Measurements from ENCODE around the gene GARIN5A.

GARIN5A gene

DNA sequence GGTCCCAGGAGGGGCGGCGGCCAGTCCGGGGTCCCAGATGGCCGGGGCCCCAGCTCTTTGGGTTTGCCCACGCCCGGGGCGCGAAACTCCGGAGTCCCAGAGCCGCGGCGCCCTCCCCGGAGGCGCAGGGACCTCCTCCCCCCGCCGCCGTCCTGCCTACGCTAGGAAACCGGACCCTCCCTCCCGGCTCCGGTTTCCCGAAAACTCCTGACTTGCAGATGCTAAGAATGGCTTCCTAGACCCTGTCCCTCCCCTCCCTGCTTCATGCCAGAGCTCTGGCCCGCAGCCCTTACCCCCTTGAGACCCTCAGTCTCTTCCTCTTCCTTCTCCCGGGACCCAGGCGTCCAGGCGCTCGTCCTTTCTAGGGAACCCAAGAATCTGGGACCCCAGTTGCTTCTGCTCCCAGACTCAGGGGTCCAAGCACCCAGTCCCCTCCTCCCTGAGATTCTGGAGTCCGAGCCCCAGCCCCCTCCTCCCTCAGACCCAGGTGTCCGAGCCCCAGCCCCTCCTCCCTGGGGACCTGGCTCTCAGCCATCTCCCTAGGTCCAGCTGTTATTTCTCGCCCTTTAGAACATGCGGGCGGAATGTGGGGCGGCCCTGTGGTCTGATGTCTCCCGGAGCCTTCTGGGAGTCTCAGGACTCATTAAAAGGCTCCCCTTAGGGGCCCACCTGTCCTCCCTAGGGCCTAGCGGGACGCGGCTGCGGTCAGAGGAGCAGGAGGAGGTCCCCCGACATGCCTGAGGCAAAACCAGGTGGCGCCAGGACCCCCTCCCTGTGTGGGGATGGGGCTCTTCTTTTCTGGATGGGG, 44.2 kb downstream of the GARIN5A start, which contains the start of gene MYBPC2:
Gene MYBPC2, plus strand, starts transcription at position 672 of the 808 bp plus-strand sequence. Its CDS starts 62 bp downstream, at position 734.
- no peak for DNase-seq

GRCh38 chr19:50431343-50432220, 45.1 kb downstream of the GARIN5A start:
- peak; percentile 85 for DNase-seq

DNA sequence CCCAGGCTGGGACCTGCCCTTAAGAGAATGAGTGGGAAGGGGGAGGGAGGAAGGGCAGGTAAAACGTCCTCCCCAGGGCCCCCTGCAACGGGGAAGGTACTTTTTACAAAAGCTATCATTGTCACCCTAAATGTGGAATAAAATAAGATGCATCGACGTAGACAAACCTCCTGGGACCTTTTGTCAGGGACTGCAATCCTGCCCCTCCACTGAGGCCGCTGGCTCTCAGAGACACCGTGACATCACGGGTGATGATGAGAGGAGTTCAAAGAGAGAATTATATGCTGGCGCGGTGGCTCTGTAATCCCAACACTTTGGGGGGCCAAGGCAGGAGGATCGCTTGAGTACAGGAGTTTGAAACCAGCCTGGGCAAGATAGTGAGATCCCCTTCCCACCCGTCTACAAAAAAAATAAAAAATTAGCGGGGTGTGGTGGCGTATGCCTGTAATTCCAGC, 45.7 kb downstream of the GARIN5A start:
- peak; percentile 19 for DNase-seq

- no peak for DNase-seq
Measured at GRCh38 chr19:50428772-50429463, 47.7 kb downstream of the GARIN5A start.

DNA sequence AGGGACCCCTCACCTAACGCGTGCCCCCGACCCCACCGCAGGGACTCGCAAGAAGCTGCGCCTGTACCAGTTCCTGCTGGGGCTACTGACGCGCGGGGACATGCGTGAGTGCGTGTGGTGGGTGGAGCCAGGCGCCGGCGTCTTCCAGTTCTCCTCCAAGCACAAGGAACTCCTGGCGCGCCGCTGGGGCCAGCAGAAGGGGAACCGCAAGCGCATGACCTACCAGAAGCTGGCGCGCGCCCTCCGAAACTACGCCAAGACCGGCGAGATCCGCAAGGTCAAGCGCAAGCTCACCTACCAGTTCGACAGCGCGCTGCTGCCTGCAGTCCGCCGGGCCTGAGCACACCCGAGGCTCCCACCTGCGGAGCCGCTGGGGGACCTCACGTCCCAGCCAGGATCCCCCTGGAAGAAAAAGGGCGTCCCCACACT, 48.6 kb downstream of the GARIN5A start:
- no peak for DNase-seq

DNA sequence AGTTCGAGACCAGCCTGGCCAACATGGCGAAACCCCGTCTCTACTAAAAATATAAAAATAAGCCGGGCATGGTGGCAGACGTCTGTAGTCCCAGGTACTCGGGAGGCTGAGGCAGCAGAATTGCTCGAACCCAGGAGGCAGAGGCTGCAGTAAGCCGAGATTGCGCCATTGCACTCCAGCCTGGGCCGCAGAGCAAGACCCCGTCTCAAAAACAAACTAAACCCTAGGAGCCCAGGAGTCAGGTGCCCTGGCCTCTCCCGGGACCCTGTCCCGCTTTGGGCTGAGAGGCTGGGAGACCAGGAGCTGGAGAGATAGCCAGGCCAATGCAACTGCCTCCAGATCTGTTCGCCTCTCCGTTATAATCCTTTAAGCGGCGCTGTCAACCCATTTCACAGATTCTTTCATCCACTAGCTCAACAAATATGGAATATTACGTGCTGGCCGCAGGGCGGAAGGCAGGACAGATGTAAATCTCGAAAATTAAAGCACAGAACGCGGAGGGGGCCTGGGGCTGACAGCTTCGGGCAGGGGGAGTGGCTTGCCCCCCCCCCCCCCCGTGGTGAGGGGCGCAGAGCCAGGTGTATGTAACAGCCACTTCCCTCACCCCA, 49.2 kb downstream of the GARIN5A start:
- DNase-seq: no peak

DNA sequence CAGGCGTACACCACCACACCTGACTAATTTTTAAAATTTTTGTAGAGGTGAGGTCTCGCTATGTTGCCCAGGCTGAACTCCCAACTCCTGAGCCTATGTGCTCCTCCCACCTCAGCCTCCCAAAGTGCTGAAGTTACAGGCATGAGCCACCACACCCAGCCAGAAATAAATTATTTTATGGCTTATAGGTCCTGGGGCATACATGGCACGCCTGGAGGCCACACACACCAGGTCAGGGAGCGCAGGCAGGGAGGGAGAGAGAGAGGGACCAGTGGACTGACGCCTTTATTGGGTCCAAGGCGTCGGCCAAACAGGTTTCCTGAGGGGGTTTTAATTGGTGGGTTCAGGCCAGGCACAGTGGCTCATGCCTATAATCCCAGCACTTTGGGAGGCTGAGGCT, 51.1 kb downstream of the GARIN5A start:
- DNase-seq: no peak

- DNase-seq: no peak
Measured at GRCh38 chr19:50423279-50424113, 53.2 kb downstream of the GARIN5A start.

- DNase-seq: no peak
Measured at GRCh38 chr19:50422397-50423278, 54.0 kb downstream of the GARIN5A start.

GRCh38 chr19:50420808-50421207, 55.8 kb downstream of the GARIN5A start:
- no peak for DNase-seq

GRCh38 chr19:50420127-50420526, 56.5 kb downstream of the GARIN5A start:
- no peak for DNase-seq

- DNase-seq: no peak
Measured at GRCh38 chr19:50419580-50420035, 57.0 kb downstream of the GARIN5A start.

- no peak for DNase-seq
Measured at GRCh38 chr19:50419022-50419579, 57.5 kb downstream of the GARIN5A start.

DNA sequence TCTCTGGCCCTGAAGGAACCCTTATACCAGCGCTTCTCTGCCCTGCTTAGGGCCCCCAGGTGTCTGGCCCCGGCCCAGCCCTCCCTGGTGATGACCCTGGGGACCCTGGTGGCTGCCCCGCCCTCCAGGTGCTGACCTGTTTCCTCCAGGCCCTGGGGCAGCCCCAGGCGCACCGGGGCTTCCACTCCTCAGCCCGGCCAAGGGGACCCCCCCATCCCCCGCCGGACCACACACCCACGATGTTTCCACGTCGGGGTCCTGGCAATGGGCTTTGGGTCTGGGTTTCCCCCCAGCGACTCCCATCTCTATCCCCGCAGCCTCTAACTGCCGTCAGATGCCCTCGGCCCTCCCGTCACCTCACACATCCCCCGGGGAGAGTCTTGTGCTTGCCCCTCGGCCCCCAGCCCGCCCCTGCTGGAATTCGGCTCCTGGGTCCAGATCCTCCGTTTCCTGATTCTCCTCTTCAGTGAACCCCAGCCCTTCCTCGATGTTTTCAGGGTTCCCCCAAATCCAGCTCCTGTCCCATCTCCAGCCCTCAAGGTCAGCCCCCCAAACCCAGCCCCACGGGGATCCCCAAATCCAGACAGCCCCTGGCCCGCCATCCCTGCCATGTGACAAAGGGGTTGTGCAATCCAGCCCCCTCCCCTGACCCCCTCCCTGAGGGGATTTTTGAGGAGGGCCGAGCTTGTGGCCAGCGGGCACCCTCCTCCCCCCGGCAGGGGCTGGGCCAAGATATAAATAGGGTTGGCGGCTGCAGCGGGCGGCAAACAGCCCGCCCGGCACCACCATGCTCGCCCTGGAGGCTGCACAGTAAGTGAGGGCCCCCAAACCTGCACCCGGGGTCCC, 58.2 kb downstream of the GARIN5A start, which contains the start of gene SPIB:
Gene SPIB, plus strand, starts transcription at position 763 of the 846 bp plus-strand sequence. Its CDS starts 25 bp downstream, at position 788.
- DNase-seq: no peak

- no peak for DNase-seq
Measured at GRCh38 chr19:50417111-50418081, 59.3 kb downstream of the GARIN5A start.

Measured in NCI-H1436 (cell line).